CD1c-positive myeloid dendritic cell (primary cell): ENCODE measurements around the gene CCL17.
"Not testable (repeated sequence)": the region's sequence is repeated elsewhere in the genome, so short reads cannot be mapped to it uniquely, and the experiment has no call there.

Experiments used
- DNase-seq: peaks from one replicate; pipeline ENCODE4 v3.0.0-alpha.2; 2016; ENCODE audit errors: extremely low spot score

Gene CCL17

DNA sequence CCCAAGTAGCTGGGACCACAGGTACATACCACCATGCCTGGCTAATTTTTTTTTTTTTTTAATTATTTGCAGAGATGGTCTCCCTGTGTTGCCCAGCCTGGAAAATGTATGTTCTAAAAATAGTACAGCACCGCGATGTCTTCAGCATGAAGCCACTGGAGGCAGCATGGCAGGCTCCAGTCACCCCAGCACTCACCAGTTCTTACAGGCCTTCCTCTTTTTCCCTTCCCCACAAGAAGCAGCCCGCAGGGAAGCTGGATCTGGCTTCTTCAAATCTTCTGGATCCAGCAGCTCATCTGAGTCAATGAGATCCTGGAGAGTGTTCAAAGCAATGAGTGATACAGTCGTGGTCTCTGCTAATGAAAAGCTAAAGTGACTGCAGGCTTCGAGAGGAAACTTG is 26.4 kb downstream of the CCL17 start:
- DNase-seq = no peak

DNA sequence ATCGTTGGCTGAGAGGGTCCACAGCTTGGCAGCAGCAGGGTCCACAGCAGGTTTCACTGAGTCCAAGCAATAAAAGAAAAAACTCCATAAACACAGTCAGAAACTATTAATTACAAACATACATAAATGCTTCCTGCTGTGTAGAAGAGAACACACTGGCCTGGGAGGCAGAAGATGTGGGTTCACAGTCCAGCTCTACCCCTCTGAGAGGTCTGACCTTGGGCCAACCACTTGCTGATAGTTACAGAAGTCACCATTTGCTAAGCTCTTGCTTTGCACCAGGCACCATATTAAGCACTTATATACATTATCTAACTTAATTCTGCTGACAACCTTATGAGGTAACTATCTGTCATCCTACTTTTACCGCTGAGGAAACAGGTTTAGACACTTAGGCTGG is 27.9 kb downstream of the CCL17 start:
- no peak for DNase-seq

DNA sequence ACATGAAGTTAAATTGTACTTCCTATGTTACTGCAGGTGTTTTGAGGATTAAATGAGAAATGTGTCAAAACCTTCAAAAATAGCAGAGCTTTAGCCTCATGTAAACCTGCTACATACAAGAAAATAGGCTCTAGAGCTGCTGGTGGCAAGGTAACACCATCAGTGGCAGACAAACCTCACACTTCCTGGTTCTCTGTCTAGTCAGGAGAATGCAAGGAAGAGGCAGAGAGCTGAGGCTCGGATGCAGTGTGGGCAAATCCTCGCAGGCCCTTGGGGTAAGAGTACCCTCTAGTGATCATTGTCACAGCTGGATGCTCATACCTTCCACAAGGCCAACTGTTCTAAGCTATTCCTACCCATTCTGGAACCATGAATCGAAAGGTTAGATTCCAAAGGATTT is 28.4 kb downstream of the CCL17 start:
- no peak for DNase-seq

DNA sequence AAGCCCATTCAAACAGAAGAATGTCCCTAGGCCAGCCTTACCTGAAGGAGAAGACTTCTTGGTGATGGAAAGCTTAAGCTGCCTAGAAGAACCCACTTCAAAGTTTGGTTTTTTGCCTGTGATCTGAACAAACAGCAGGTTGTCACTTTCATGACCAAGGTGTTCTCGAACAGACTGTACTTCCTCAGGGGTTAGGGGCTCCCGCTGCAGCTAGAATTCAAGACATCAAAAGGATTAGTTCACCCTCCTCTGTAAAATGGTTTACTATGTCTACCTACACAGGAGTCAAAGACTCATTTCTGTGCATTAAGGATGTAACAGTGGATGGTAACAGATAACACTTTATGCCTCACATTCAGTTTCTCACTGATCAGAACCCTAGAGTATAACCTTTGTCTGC is 29.4 kb downstream of the CCL17 start:
- no peak for DNase-seq

DNA sequence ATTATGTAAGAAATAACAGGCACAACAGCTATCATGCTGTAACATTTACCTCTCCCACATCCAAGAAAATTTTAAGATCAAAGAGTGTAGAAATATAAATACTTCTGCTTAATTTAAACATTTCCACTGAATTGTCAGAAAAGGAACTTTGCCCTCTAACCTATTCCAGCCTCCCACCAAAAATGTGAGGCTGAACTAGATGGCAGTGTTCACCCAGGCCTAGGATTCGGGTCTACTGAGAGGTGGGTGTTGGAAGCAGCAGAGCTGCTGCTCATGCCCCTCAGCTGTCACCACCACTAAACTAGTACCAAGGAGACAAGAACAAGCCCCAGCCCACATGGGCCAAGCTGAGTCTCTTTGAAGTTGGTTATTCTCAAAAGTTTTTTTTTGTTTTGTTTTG is 31.3 kb downstream of the CCL17 start:
- DNase-seq = no peak

DNA sequence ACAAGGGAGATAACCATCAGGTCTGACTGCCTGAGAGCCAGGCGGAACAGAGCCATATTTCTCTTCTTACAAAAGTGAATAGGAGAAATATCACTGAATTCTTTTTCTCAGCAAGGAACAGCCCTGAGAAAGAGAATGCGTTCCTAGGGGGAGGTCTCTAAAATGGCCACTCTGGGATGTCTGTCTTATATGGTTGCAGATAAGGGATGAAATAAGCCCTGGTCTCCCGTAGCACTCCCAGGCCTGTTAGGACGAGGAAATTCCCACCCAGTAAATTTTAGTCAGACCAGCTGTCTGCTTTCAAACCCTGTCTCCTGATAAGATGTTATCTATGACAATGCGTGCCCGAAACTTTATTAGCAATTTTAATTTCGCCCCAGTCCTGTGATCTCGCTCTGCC is 35.4 kb downstream of the CCL17 start:
- DNase-seq = not testable (repeated sequence)

DNA sequence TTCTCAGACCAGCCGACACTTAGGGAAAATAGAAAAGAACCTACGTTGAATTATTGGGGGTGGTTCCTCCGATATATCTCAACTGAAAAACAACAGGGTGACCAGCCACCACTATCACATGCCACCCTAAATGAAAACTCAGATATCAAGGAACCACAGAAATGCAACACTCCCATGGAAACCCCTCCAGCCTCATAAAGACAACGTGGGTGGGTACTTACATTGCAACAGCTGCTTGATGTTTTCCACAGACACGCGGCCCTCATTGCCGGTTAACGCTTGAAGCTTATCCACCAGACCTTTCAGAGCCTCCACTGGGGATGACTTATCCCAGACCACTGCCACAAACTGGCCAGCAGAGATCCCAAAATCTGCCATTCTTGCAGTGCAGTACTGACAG is 36.0 kb downstream of the CCL17 start:
- DNase-seq = not testable (repeated sequence)

DNA sequence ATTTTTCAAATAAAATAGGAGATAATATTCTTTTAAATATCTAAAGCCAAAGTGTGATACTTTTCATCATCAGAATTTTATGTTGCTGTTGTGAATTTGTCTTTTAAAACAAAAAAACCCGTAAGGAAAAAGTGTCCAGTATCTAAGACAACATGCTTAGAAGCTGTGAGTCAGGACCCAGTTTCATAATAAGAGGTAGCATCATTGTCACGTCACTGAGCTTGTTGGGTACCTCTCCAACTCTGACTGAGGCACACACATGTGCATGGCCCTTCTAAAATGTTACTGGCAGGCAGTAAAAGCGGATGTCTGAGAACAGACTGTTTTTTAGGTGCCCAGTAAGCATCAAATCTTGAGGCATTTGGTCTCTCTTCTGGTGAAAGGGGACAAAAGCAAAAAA is 40.1 kb downstream of the CCL17 start:
- DNase-seq = no peak

DNA sequence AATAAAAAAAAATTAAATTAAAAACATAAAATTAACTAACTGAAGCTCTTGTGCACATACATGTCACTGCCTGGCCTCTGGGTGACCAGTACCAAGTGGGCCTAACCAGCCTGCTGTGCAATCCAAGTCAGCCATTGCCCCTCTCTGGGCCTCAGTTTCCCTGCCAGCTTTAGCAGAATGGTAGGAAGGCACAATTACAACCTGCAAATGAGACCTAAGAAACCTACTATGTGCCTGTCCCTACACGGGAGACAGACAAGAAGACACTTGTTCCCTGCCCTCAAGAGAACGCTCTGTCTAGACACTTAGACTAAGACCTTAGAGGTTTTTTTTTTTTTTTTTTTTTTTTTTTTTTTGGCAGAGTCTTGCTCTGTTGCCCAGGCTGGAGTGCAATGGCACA is 40.9 kb downstream of the CCL17 start:
- DNase-seq = no peak

DNA sequence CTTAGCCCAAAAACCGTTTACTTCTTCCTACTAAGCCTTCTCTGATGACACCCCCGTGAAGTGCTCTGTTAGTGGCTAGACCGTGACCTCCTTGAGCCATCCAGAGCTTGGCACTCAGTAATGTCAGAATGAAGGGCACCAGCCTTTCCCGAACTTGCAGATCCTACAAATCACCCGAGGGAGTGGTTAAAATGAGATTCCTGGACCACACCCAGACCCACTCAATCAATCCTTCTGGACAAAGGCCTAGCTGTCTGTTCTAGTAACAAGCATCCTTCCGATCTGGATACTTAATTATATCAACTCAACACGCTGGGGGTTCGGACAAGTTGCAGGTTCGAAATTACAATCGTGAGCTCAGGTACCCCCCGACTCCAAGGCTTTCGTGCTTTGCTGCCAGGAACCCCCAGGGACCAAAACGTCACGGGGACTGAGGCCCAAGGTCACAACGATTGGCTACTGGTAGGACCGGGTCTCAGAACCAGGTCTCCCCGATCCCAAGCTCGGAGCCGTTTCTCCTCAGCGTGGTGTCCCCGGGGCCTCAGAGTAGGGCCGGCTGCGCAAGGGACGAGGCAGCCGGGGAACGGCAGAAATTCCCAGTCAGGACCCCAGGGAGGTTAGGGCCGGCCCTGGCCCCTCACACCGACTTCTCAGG is 42.1 kb downstream of the CCL17 start:
- peak; percentile 5 for DNase-seq

DNA sequence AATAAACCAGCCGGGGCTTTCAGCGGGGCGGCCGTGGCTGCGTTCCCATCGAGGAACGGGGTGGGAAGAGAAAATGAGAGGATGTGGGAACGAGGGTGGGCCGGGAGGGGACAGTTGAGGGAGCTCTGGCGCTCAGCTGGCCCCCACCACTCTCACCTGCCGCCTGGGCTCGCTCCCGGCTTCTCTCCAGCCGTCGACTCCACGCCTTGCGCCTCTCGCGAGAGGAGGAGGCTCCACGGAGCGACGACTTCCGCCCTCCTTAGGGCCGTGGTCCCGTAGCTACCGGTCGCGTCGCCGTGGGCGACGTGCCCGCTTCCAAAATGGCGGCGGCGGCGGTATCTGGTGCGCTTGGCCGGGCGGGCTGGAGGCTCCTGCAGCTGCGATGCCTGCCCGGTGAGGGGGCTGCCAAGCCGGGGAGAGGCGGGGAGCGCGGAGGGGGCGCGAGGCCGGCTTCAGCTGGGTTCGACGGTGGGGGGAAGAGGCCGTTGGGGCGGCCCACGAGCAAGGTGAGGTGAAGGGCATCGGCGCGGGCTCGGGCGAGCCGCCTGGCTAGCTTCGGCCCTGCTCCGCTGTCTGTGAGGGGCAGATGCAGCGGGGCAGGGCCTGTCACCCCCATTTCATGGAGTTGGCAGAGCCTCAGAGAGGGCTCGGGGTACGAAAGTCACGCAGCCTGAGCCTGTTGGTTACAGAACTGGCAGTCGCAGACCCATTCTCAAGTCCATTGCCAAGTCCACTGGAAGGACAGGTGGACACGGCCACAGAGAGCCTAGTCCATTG is 42.8 kb downstream of the CCL17 start, which contains the start of the genes CIAPIN1 and COQ9:
CIAPIN1 (minus strand) TSS at position 200 of the 777 bp plus-strand sequence. CDS start 6,457 bp downstream, outside the sequence.
COQ9 (plus strand) TSS at position 294 of the 777 bp plus-strand sequence; CDS start at position 321, 27 bp downstream.
- peak; percentile 98 for DNase-seq

DNA sequence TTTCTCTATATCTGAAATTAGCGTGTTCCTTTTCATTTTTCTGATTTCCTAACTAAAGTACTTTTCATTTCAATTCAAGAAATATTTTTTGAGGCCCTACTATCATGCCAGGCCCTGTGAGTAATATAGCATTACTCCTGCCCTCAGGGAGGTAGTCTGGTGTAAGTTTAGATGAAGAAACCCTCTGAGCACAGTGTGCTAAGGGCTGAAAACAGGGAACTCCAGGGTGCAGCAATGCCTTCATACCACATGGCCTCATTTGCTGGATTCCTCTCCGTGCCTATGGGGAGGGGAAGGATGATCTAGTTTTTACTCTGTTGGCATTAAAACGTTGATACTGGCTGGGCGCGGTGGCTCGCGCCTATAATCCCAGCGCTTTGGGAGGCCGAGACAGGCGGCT is 47.5 kb downstream of the CCL17 start:
- no peak for DNase-seq

DNA sequence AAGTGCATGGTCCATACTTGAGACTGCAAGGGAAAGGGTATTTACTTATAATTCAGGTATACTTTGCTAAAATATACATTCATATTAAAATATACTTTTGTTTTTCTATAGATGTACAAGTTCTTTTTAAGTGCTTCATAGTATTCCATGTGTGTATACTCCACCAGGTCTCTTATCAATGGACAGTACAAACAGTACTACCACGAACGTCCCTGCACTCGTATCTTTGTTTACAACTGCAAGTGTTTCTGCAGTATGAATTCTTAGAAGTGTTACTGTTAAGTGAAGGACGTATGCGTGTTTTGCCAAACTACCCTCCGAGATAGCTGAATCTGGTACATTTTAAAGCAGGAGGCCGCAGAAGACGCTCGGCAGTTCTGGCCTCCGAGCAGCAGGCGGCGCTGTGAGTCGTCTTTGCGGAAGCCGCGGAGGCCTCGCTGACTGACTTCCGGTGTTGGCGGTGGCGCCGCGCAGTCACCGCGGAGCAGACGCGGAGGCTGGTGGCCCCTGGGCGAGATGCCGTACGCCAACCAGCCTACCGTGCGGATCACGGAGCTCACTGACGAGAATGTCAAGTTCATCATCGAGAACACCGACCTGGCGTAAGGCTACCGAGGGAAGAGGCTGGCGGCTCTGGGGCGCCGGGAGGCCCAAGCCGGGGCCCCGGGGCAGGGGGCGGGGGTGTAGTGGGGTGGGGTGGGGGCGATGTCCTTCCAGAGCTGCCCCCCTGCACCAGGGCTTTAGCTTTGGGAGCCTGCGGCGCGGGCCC is 57.8 kb downstream of the CCL17 start, which contains the start of gene POLR2C:
POLR2C (plus strand) TSS at position 471 of the 769 bp plus-strand sequence; CDS start at position 517, 46 bp downstream.
- DNase-seq = peak; percentile 95

DNA sequence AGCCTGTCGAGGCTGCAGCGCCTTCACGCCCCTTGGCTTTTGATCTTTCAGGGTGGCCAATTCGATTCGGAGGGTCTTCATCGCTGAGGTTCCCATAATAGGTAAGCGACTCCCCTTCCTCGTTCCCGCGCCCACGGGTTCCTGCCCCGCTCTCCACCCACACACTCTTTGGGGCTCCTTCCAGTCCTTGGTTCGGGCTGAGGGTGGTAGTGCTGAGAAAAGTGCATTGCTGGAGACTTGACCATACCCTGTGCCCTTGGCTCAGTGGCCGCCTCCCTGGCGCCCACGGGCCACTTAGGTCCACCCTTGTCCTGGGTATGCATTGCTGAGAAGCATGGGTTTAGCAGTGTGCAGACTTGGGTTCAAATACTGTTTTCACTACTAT is 58.4 kb downstream of the CCL17 start:
- peak; percentile 13 for DNase-seq

DNA sequence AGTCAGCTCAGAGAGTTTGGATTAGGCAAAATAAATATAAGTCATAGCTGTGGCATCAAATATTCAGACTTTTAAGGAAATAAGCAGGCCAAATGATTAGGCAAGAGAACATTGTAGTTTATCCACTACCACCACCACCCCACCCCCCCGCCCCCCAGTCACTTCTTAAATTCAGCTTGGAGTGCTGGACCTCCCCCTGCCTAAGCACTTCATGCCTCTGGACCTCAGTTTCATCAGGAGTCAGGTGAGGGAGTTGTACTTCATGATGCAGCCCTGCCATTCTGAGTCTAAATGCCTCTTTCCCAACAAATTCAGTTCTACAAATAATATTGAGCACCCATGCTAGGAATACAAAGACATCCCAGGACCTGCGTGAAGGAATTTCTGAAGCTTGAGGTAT is 60.0 kb downstream of the CCL17 start:
- DNase-seq = no peak
